ENCODE measurements around the gene TNFRSF21. TPM values are rescaled to one million over a fixed set of nuclear protein-coding genes. Genes with fewer than 3 reads are reported as not detected.

TNFRSF21 gene
- total and polyA plus RNA-seq, 9 of the 15 experiments (the other 6 are each of a cell fraction or from before 2014, with no cell fraction given), result 0.63 to 5.7 (median 2.2) TPM

- ATAC-seq (no peak), DNase-seq (ENCODE audit: extremely low read depth in 1 of 4, low spot score in 3 of 4) (no peak), FAIRE-seq (no peak)
- Histone ChIP-seq H3K9me3 (replicated peaks; ENCODE audit: control insufficient read depth, insufficient read depth, low read depth, low read length) (no peaks in the 10 kb centered on the region), H3K4me3 (no peak overlapping the region), H3K4me1 (replicated peaks in 1 of 2; ENCODE audit: control insufficient read depth in 2 of 2, insufficient read depth in 2 of 2, low read length in 2 of 2) (no peaks in the 10 kb centered on the region), H3K27ac (ENCODE audit: extremely low read depth, low read depth, low read length) (no peak overlapping the region), H3K79me2 (ENCODE audit: control insufficient read depth, insufficient read depth, low read length) (no peaks in the 10 kb centered on the region), H2AFZ (ENCODE audit: low read depth, low read length) (no peak overlapping the region), H3K9ac (ENCODE audit: insufficient read depth in 1 of 2, low read depth in 2 of 2, low read length in 2 of 2) (no peak overlapping the region), H4K20me1 (replicated peaks; ENCODE audit: control insufficient read depth, insufficient read depth, low read length) (no peaks in the 10 kb centered on the region), H3K4me2 (ENCODE audit: insufficient read depth, low read length) (no peak overlapping the region), H3K9me1 (ENCODE audit: control insufficient read depth, insufficient read depth, low read length) (no peaks in the 10 kb centered on the region), H3K36me3 (ENCODE audit: control insufficient read depth, insufficient read depth, low read length) (no peaks in the 10 kb centered on the region), H3K27me3 (ENCODE audit: control insufficient read depth in 2 of 2, insufficient read depth in 2 of 2, low read length in 2 of 2) (peaks cover 4 to 6% of the 10 kb centered on the region in 2 experiments; a peak in 3 of 5 replicates)
- no TSS peak for BruUV-seq (replicated peaks)
- intact Hi-C loops (cut with micrococcal nuclease) (no loop called here), in situ Hi-C loops (cut with MboI) (no loop called here)
- ChIA-PET CTCF (ENCODE audit: low intra/inter-chr PET ratio) (no interaction called here), POLR2A (no interaction called here)
- 3% methylated on average over 2 of the region's 2 CpGs for WGBS (ENCODE audit: insufficient coverage, low coverage, missing lambda C conversion rate)
- no peak for TF ChIP-seq YY1 (IDR thresholded peaks at IDR 0.05; ENCODE audit: borderline replicate concordance in 1 of 3, control insufficient read depth in 1 of 3, extremely low read depth in 1 of 3, insufficient read depth in 3 of 3, insufficient read length in 1 of 3, insufficient replicate concordance in 2 of 3, low read depth in 1 of 3, low read length in 2 of 3)
- no peak for TF ChIP-seq CEBPG (CRISPR knock-in tag; IDR thresholded peaks at IDR 0.05)
- TF ChIP-seq CEBPG (tag; conservative IDR thresholded peaks at IDR 0.05 in 1 of 2, IDR thresholded peaks at IDR 0.05 in 1 of 2), result peak in 1 of 2 experiments; percentile 49; a peak in 2 of 4 replicates
These were observed 13.6 kb upstream of the TNFRSF21 start for GRCh38 chr6:47323321-47323720.

GRCh38 chr6:47321577-47321976 lies 11.9 kb upstream of the TNFRSF21 start:
- no peak overlapping the region for H3K4me2 ChIP-seq (ENCODE audit: insufficient read depth, low read length)
- H3K4me3 ChIP-seq, result no peak overlapping the region
- 1% methylated on average over 4 of the region's 4 CpGs for WGBS (ENCODE audit: insufficient coverage, low coverage, missing lambda C conversion rate)
- ChIA-PET POLR2A (no interaction called here), CTCF (ENCODE audit: low intra/inter-chr PET ratio) (no interaction called here)
- no peaks in the 10 kb centered on the region for H3K36me3 ChIP-seq (ENCODE audit: control insufficient read depth, insufficient read depth, low read length)
- H3K27ac ChIP-seq (ENCODE audit: extremely low read depth, low read depth, low read length), result no peak overlapping the region
- FAIRE-seq (peak; percentile 40), DNase-seq (ENCODE audit: extremely low read depth in 1 of 4, low spot score in 3 of 4) (peak in 2 of 4 experiments; percentile 22 to 33), ATAC-seq (peak; percentile 51; the same call in 2 of the 3 replicates)
- H3K4me1 ChIP-seq (replicated peaks in 1 of 2; ENCODE audit: control insufficient read depth in 2 of 2, insufficient read depth in 2 of 2, low read length in 2 of 2), result no peaks in the 10 kb centered on the region
- intact Hi-C loops (cut with micrococcal nuclease) (no loop called here), in situ Hi-C loops (cut with MboI) (no loop called here)
- no peaks in the 10 kb centered on the region for H3K9me1 ChIP-seq (ENCODE audit: control insufficient read depth, insufficient read depth, low read length)
- no peaks in the 10 kb centered on the region for H4K20me1 ChIP-seq (replicated peaks; ENCODE audit: control insufficient read depth, insufficient read depth, low read length)
- H2AFZ ChIP-seq (ENCODE audit: low read depth, low read length), result no peak overlapping the region
- H3K79me2 ChIP-seq (ENCODE audit: control insufficient read depth, insufficient read depth, low read length), result no peaks in the 10 kb centered on the region
- no peak overlapping the region for H3K9ac ChIP-seq (ENCODE audit: insufficient read depth in 1 of 2, low read depth in 2 of 2, low read length in 2 of 2)
- H3K27me3 ChIP-seq (ENCODE audit: control insufficient read depth in 2 of 2, insufficient read depth in 2 of 2, low read length in 2 of 2), result peaks cover 7 to 9% of the 10 kb centered on the region in 2 experiments; a peak in 3 of 5 replicates
- H3K9me3 ChIP-seq (replicated peaks; ENCODE audit: control insufficient read depth, insufficient read depth, low read depth, low read length), result no peaks in the 10 kb centered on the region
- BruUV-seq (replicated peaks), result no TSS peak
- TF ChIP-seq ZNF217 (CRISPR knock-in tag; IDR thresholded peaks at IDR 0.05) (no peak), ATF4 (CRISPR knock-in tag; IDR thresholded peaks at IDR 0.05) (no peak), ZNF274 (IDR thresholded peaks at IDR 0.05; ENCODE audit: borderline replicate concordance, low read depth, low read length) (no peak), TARDBP (IDR thresholded peaks at IDR 0.05) (no peak), RAD21 (CRISPR knock-in tag; conservative IDR thresholded peaks at IDR 0.05 in 1 of 2, IDR thresholded peaks at IDR 0.05 in 1 of 2) (peak; percentile 30 to 34; a peak in 2 of 4 replicates), MECOM (CRISPR knock-in tag; IDR thresholded peaks at IDR 0.05) (no peak), ZBTB26 (CRISPR knock-in tag; IDR thresholded peaks at IDR 0.05) (no peak), CTCF (IDR thresholded peaks at IDR 0.05 in 2 of 3, conservative IDR thresholded peaks at IDR 0.05 in 1 of 3; ENCODE audit: insufficient read depth in 2 of 3, low read depth in 1 of 3, low read length in 3 of 3) (peak in 1 of 3 experiments; percentile 41; a peak in 2 of 6 replicates)
